ENCODE measurements around the gene CDK13.

DNA sequence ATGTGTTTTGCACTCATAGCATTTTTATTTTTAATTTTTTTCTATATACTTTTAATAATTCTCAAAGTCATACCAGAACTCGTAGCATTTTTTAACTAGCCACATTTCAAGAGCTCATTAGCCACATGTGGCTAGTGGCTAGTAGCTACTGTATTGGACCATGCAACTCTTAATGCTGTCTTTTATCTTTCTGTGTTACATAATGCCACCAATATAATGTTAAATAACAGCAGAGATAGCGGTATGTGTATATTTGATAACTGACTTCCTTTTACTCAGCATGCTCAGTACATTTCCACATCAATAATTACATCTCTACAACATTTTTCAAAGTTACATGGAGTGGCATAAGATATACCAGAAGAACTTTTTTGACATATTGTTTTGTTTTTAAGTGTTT is 91.4 kb downstream of the CDK13 start:
- TF ChIP-seq, protein P1, sequence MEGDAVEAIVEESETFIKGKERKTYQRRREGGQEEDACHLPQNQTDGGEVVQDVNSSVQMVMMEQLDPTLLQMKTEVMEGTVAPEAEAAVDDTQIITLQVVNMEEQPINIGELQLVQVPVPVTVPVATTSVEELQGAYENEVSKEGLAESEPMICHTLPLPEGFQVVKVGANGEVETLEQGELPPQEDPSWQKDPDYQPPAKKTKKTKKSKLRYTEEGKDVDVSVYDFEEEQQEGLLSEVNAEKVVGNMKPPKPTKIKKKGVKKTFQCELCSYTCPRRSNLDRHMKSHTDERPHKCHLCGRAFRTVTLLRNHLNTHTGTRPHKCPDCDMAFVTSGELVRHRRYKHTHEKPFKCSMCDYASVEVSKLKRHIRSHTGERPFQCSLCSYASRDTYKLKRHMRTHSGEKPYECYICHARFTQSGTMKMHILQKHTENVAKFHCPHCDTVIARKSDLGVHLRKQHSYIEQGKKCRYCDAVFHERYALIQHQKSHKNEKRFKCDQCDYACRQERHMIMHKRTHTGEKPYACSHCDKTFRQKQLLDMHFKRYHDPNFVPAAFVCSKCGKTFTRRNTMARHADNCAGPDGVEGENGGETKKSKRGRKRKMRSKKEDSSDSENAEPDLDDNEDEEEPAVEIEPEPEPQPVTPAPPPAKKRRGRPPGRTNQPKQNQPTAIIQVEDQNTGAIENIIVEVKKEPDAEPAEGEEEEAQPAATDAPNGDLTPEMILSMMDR (IDR thresholded peaks at IDR 0.05; ENCODE audit: low read depth, low read length), result no peak
- no peak for TF ChIP-seq EZH2phosphoT487 (IDR thresholded peaks at IDR 0.05; ENCODE audit: low read depth)

Data from OCI-LY3 (cell line).